Activated CD4-positive, alpha-beta T cell treated with anti-CD3 and anti-CD28 coated beads, Interleukin-2, amount 10 ng/mL, durations not matched to agents 7 days and 5 days (primary cell): ENCODE results near the gene RBBP5. TPM values are rescaled to one million over a fixed set of nuclear protein-coding genes. Genes with fewer than 3 reads are reported as not detected.

ENCODE experiments used
- CTCF ChIA-PET: fragments of 350-600 bp; sonication (Branson Sonifier 250); formaldehyde crosslinking; loops from one replicate; lab custom pipeline; 2021; ENCODE audit warnings: antibody characterized with exemption; lab: Charles Lee
- POLR2A ChIA-PET: fragments of 350-600 bp; sonication (Branson Sonifier 250); formaldehyde crosslinking; loops from one replicate; lab custom pipeline; 2021; ENCODE audit warnings: antibody characterized with exemption; lab: Charles Lee
- DNase-seq: peaks from one replicate; pipeline ENCODE4 v3.0.0-alpha.2; 2020
- H3K27ac Mint-ChIP-seq: one replicate; pipeline ENCODE4 v1.8.0; 2021; ENCODE audit warnings: mild to moderate bottlenecking, moderate library complexity, mixed read lengths
- H3K27me3 Mint-ChIP-seq: one replicate; pipeline ENCODE4 v1.8.0; 2021; ENCODE audit warnings: mixed read lengths
- H3K36me3 Mint-ChIP-seq: one replicate; pipeline ENCODE4 v1.8.0; 2021; ENCODE audit warnings: low read depth, mixed read lengths
- H3K4me1 Mint-ChIP-seq: one replicate; pipeline ENCODE4 v1.8.0; 2021; ENCODE audit warnings: mixed read lengths
- H3K4me3 Mint-ChIP-seq: one replicate; pipeline ENCODE4 v1.8.0; 2021; ENCODE audit warnings: mild to moderate bottlenecking, moderate library complexity, mixed read lengths
- H3K9me3 Mint-ChIP-seq: one replicate; pipeline ENCODE4 v1.8.0; 2021; ENCODE audit warnings: mixed read lengths
- total RNA-seq, 2 experiments: library from RNA; stranded (reverse); gene quantifications; one replicate each; pipeline ENCODE4 v1.2.3, GENCODE V29; 2021

The RBBP5 gene
- total RNA-seq, 2 experiments from 2014 or later, result 22.2 to 24.7 TPM

DNA sequence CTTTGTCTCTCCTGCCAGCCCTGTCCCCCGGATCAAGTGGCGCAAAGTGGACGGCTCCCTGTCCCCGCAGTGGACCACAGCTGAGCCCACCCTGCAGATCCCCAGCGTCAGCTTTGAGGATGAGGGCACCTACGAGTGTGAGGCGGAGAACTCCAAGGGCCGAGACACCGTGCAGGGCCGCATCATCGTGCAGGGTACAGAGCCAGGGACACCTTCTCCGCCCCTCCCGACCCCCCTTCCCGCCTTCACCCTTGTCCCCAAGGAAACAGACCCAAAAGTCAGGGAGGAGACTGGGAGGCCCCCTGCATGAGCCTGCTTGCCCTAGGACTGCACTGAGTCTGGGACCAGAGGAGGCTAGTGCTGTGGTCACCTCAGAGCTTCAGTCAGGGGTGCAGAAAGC is 60.6 kb downstream of the RBBP5 start:
- no peaks in the 10 kb centered on the region for H3K4me1 Mint-ChIP-seq
- no peaks in the 10 kb centered on the region for H3K9me3 Mint-ChIP-seq
- DNase-seq, result no peak
- POLR2A ChIA-PET, result no interaction called here
- no peaks in the 10 kb centered on the region for H3K36me3 Mint-ChIP-seq
- CTCF ChIA-PET, result interaction anchor here (0.6 to 2.0 kb wide), 15 partner anchors 9 to 196 kb away, joined by 3 to 25 read pairs (median 5); no protein-coding TSS in a partner anchor
- no peak overlapping the region for H3K27ac Mint-ChIP-seq
- no peak overlapping the region for H3K4me3 Mint-ChIP-seq
- H3K27me3 Mint-ChIP-seq, result no peaks in the 10 kb centered on the region

DNA sequence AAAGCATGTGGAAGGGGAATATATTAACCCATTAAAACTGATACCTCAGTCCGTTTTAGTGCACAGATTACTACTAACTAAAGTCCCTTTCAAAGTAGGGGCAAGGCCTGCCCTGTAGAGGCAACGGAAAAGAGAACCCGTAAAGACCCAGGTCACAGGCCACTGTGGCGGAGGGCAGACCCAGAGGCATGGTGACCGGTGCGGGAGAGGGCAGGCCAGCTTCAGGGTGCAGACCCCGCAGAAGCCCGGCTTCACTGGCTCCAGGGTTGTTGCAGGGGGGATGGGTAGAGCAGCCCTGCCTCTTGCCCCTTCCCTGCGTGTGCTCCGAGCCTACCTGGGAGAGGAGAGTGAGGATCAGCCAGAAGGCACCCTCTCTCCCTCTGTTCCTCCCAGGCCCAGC is 61.0 kb downstream of the RBBP5 start:
- H3K4me1 Mint-ChIP-seq, result no peaks in the 10 kb centered on the region
- H3K27me3 Mint-ChIP-seq, result no peaks in the 10 kb centered on the region
- H3K9me3 Mint-ChIP-seq, result no peaks in the 10 kb centered on the region
- no peak overlapping the region for H3K4me3 Mint-ChIP-seq
- no peaks in the 10 kb centered on the region for H3K36me3 Mint-ChIP-seq
- no peak for DNase-seq
- POLR2A ChIA-PET, result no interaction called here
- no peak overlapping the region for H3K27ac Mint-ChIP-seq
- CTCF ChIA-PET, result interaction anchor here (0.6 to 1.9 kb wide), 9 partner anchors 11 to 85 kb away, joined by 3 to 25 read pairs (median 6); no protein-coding TSS in a partner anchor

DNA sequence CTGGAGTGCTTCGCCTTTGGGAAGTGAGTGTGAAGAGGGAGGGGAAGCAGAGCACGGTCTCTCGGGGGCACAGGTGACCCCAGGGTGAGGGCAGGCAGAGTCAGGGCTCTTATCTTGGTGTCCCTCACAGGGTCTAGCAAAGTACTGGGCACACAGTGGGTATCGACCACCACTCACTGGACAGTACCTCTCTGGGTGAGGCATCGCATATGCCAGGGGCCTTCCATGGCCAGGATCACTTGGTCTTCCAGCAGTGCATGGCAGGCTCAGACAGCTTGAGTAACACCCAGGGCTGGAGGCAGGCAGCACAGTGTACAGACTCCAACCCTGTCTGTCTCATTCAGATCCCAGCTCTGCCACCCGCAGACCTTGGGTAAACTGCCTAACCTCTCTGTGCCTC is 62.1 kb downstream of the RBBP5 start:
- Mint-ChIP-seq H3K36me3 (no peaks in the 10 kb centered on the region), H3K27me3 (no peaks in the 10 kb centered on the region), H3K4me1 (no peaks in the 10 kb centered on the region), H3K9me3 (no peaks in the 10 kb centered on the region), H3K27ac (no peak overlapping the region), H3K4me3 (no peak overlapping the region)
- ChIA-PET CTCF (interaction anchor here (1.3 kb wide), 1 partner anchor 70 kb away, joined by 3 read pairs; no protein-coding TSS in a partner anchor), POLR2A (no interaction called here)
- no peak for DNase-seq

DNA sequence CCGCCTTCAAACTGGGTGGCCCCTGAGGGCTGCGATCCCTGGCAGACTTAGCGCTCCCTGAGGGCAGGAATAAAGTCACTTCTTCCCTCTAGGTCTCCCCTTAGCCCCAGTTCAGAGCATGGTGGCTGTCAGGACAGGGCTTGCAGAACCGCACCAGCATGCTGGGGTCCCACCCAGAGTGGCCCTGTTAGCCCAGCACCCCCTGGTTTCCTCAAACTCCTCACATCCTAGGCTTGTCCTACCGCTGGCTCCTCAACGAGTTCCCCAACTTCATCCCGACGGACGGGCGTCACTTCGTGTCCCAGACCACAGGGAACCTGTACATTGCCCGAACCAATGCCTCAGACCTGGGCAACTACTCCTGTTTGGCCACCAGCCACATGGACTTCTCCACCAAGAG is 62.9 kb downstream of the RBBP5 start:
- no peak overlapping the region for H3K27ac Mint-ChIP-seq
- ChIA-PET POLR2A (no interaction called here), CTCF (interaction anchor here (1.3 kb wide), 1 partner anchor 69 kb away, joined by 3 read pairs; no protein-coding TSS in a partner anchor)
- no peaks in the 10 kb centered on the region for H3K27me3 Mint-ChIP-seq
- DNase-seq, result no peak
- no peaks in the 10 kb centered on the region for H3K9me3 Mint-ChIP-seq
- no peaks in the 10 kb centered on the region for H3K36me3 Mint-ChIP-seq
- no peak overlapping the region for H3K4me3 Mint-ChIP-seq
- no peaks in the 10 kb centered on the region for H3K4me1 Mint-ChIP-seq

DNA sequence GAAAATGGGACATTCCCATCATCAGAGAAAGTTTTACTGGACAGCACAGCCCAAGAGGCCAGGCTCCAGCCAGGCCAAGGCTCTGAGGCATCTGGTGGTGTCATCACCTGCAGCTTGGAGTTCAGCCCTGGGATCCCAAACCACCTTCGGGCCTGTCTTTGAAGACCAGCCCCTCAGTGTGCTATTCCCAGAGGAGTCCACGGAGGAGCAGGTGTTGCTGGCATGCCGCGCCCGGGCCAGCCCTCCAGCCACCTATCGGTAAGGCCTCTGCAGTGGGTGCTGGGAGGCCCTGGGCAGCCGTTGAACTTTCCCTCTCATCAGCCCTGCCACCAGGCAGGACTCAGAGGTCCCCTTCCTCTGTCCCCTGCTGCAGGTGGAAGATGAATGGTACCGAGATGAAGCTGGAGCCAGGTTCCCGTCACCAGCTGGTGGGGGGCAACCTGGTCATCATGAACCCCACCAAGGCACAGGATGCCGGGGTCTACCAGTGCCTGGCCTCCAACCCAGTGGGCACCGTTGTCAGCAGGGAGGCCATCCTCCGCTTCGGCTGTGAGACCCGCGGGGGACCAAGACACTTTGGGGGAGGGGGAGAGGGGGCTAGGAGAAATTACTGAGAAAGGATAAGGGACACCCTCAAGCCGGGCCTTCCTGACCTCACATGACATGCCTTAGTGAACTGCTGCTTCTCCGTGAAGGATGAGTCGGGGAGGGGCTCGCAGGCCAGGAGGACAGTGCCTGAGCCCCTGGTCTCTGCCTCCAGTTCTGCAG is 63.8 kb downstream of the RBBP5 start:
- POLR2A ChIA-PET, result no interaction called here
- no peak for DNase-seq
- H3K36me3 Mint-ChIP-seq, result no peaks in the 10 kb centered on the region
- CTCF ChIA-PET, result no interaction called here
- H3K9me3 Mint-ChIP-seq, result no peaks in the 10 kb centered on the region
- no peak overlapping the region for H3K27ac Mint-ChIP-seq
- H3K27me3 Mint-ChIP-seq, result no peaks in the 10 kb centered on the region
- no peak overlapping the region for H3K4me3 Mint-ChIP-seq
- H3K4me1 Mint-ChIP-seq, result no peaks in the 10 kb centered on the region

DNA sequence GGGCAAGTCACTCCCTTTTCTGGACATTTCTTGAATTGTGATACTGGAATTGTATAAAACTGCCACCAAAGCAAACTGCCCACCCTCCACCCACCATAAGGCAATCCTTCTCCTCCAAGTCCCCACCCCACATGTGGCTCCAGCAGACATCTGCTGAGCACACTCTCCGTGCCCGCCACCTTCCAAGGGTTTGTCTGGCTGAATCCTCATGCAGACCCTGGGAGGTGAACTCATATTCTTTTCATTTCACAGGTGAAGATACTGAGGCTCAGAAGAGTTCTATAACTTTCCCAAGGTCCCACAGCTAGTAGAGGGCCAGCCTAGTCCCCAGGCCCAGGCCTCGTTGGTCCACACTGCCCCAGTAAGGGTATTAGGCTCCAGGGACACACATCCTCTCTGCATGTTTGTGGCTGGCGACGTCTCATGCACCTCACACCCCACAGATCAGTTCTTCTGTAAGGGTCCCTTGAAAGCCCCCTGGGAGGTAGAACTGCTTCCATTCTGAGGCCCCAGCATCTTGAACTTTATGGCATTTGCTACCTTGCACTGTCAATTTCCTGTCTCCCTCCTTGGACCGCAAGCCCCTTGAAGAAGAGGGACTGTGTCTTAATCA is 64.7 kb downstream of the RBBP5 start:
- Mint-ChIP-seq H3K4me3 (no peak overlapping the region), H3K27ac (no peak overlapping the region)
- CTCF ChIA-PET, result no interaction called here

DNA sequence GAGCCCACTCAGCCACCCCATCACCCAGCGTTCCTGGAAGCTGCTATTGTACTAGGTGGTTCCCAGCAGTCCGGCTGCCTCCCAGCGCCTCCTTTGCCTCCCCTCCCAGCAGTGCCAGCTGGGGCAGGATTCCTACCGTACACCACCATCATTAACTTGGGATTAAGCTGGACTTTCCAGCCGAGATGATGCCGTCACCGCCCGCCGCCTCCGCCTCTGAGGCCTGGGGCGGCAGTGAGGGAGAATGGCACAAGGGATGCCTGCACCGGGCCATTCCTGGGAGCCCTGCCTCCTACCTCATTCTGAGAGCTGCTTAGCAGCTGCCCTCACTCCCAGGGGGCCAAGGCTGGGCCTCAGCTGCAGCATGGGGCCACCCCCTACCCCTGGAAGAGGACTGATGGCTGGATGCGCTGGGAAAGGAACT is 65.6 kb downstream of the RBBP5 start:
- Mint-ChIP-seq H3K4me1 (no peaks in the 10 kb centered on the region), H3K36me3 (no peaks in the 10 kb centered on the region), H3K4me3 (no peak overlapping the region), H3K27me3 (no peaks in the 10 kb centered on the region), H3K27ac (no peak overlapping the region), H3K9me3 (no peaks in the 10 kb centered on the region)
- ChIA-PET CTCF (no interaction called here), POLR2A (no interaction called here)
- no peak for DNase-seq

More for the DNA sequence above, 64.7 kb downstream of the RBBP5 start:
- H3K9me3 Mint-ChIP-seq, result no peaks in the 10 kb centered on the region
- POLR2A ChIA-PET, result no interaction called here
- no peak for DNase-seq
- H3K27me3 Mint-ChIP-seq, result no peaks in the 10 kb centered on the region
- no peaks in the 10 kb centered on the region for H3K36me3 Mint-ChIP-seq
- no peaks in the 10 kb centered on the region for H3K4me1 Mint-ChIP-seq

DNA sequence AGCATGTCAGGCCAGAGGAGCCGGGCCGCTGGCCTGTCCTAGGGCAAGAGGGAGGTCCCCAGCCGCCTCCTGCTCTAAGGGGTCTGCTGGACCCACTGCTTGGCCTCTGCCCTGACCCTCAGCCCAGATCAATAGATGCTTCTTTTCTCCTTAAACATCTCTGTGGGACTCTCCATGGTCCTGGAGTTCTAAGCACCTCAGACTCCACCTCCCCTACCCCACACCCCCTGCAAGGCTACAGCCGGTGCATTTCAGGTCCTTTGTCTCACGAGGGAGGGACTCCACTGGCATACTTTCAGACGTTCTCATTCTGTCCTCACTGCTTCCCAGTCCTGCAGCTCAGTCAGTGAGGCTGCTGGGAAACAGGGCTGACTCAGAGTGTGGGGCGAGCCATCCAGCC is 67.8 kb downstream of the RBBP5 start:
- Mint-ChIP-seq H3K27me3 (no peaks in the 10 kb centered on the region), H3K4me1 (no peaks in the 10 kb centered on the region), H3K27ac (no peak overlapping the region), H3K36me3 (no peaks in the 10 kb centered on the region), H3K9me3 (no peaks in the 10 kb centered on the region), H3K4me3 (no peak overlapping the region)
- no peak for DNase-seq
- ChIA-PET CTCF (interaction anchor here (1.5 to 1.6 kb wide), 2 partner anchors 18 to 65 kb away, joined by 4 read pairs; no protein-coding TSS in a partner anchor), POLR2A (no interaction called here)

DNA sequence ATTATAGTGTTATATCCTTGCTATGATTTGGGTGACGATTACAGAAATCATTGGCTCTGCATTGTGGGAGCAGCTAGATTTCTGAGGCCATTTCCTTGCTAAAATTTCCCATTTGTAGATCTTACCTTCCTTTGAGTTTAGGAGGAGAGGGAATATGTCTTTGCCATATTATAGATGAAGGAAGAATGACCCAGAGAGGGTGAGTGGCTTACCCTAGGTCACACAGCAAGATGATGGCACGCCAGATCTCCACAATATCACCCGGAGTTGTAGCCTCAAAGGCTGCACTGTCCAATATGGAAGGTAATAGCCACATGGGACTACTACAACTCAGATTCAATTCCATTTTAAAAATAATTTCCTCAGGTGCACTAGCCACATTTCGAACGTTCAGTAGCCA is 68.5 kb downstream of the RBBP5 start:
- Mint-ChIP-seq H3K36me3 (no peaks in the 10 kb centered on the region), H3K9me3 (no peaks in the 10 kb centered on the region), H3K27me3 (no peaks in the 10 kb centered on the region), H3K4me1 (no peaks in the 10 kb centered on the region), H3K27ac (no peak overlapping the region), H3K4me3 (no peak overlapping the region)
- ChIA-PET CTCF (interaction anchor here (0.8 to 1.3 kb wide), 2 partner anchors 8 to 64 kb away, joined by 3 to 4 read pairs; no protein-coding TSS in a partner anchor), POLR2A (no interaction called here)
- no peak for DNase-seq

DNA sequence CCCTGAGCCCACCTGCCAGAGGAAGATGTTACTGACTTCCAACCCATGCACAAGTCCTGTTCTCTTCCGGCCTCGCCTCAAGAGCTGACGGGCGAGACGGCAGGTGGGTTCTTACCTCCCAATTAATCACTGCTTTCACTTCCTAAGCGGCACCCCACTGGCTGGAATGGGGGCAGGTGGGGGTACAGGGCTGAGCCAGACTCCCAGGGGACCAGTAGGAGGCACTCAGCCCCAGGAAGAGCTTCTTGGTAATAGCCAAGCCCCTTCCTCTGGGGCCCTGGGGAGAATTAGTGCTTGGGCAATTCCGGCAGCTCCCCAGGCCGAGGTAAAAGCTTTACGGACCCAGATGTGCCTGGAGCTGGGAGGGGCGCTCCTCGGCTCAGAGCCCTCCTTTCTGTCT is 69.1 kb downstream of the RBBP5 start:
- no peaks in the 10 kb centered on the region for H3K9me3 Mint-ChIP-seq
- ChIA-PET CTCF (interaction anchor here (0.8 to 1.3 kb wide), 2 partner anchors 9 to 63 kb away, joined by 3 to 4 read pairs; no protein-coding TSS in a partner anchor), POLR2A (no interaction called here)
- H3K36me3 Mint-ChIP-seq, result no peaks in the 10 kb centered on the region
- no peak overlapping the region for H3K27ac Mint-ChIP-seq
- no peak for DNase-seq
- H3K4me3 Mint-ChIP-seq, result no peak overlapping the region
- H3K4me1 Mint-ChIP-seq, result no peaks in the 10 kb centered on the region
- no peaks in the 10 kb centered on the region for H3K27me3 Mint-ChIP-seq

DNA sequence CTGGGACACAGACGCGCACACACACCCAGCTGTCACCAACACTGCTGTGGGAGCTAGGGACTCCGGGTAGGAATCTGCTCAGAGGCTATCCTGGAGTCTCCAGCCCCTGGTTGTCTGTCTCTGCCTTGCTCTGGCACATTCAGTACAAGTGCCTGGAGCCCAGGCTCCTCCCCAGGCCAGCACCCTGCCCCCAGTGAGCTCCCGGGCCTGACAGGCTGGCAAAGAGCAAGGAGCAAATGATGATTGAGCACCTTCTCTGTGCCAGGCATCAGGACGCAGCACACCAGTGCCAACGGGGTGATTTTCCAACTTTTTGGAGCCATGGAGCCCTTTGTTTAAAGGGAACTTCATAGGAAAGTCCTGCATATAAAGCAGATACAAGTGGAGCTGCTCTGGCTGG is 72.3 kb downstream of the RBBP5 start:
- Mint-ChIP-seq H3K4me1 (no peaks in the 10 kb centered on the region), H3K27ac (no peak overlapping the region), H3K9me3 (no peaks in the 10 kb centered on the region), H3K27me3 (peaks cover 24% of the 10 kb centered on the region), H3K36me3 (no peaks in the 10 kb centered on the region), H3K4me3 (no peak overlapping the region)
- POLR2A ChIA-PET, result no interaction called here
- DNase-seq, result no peak
- CTCF ChIA-PET, result interaction anchor here (1.1 kb wide), 1 partner anchor 21 kb away, joined by 3 read pairs; no protein-coding TSS in a partner anchor

DNA sequence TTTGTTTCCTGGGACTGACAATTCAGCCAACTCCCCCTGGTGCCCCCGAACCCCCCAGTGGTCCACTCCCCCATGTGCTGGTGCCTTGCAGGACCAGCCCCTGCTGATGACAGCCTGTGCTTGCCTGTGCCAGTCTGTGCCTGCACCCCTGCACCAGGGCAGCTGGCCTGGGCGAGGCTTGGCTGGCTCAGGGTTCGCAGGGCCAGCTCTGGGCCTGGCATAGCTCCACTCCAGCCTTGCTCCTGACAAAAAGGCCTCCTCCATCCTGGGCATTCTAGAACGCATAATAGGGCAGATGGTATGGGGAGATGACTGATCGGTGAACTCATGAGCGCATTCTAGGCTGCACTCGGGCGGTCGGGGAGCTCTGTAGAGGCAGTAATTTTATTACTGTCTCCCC is 73.4 kb downstream of the RBBP5 start:
- H3K4me3 Mint-ChIP-seq, result no peak overlapping the region
- no peaks in the 10 kb centered on the region for H3K4me1 Mint-ChIP-seq
- no peak overlapping the region for H3K27ac Mint-ChIP-seq
- H3K27me3 Mint-ChIP-seq, result peaks cover 32% of the 10 kb centered on the region
- ChIA-PET POLR2A (no interaction called here), CTCF (interaction anchor here (0.7 to 2.0 kb wide), 4 partner anchors 11 to 617 kb away, joined by 3 to 5 read pairs (median 4); no protein-coding TSS in a partner anchor)
- H3K9me3 Mint-ChIP-seq, result no peaks in the 10 kb centered on the region
- DNase-seq, result no peak
- no peaks in the 10 kb centered on the region for H3K36me3 Mint-ChIP-seq

DNA sequence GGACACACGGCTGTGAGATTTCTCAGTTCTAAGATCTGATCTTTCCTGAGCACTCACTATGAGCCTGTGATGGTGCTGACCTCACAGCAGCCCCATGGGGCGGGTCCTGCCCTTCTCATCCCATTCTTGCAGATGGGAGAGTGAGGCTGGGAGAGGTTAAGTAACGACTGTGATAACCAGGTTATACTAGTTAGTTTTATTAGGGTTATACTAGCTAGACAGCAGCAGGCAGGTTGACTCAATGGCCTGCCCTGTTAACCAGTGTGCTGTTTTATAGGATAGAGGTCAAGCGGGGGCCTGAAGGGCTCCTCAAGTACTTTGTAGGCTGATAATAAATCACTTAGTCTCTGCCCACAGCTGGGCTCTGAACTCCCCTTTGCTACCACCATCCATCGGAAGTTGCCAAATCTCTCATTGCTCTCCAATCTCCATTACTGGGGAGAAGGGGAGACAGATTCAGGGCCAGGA is 74.0 kb downstream of the RBBP5 start:
- Mint-ChIP-seq H3K9me3 (no peaks in the 10 kb centered on the region), H3K27me3 (peaks cover 32% of the 10 kb centered on the region), H3K4me1 (no peaks in the 10 kb centered on the region), H3K4me3 (no peak overlapping the region), H3K27ac (no peak overlapping the region), H3K36me3 (no peaks in the 10 kb centered on the region)
- DNase-seq, result no peak
- ChIA-PET POLR2A (no interaction called here), CTCF (interaction anchor here (0.7 to 2.0 kb wide), 4 partner anchors 10 to 617 kb away, joined by 3 to 5 read pairs (median 4); no protein-coding TSS in a partner anchor)
